ENCODE measurements around the gene KRTAP10-12. TPM values are rescaled to one million over a fixed set of nuclear protein-coding genes. Genes with fewer than 3 reads are reported as not detected.

KRTAP10-12 gene
- total RNA-seq, 3 donors from 2014 or later (not counting 1 experiment from before 2014, with no cell fraction given), result not detected

DNA sequence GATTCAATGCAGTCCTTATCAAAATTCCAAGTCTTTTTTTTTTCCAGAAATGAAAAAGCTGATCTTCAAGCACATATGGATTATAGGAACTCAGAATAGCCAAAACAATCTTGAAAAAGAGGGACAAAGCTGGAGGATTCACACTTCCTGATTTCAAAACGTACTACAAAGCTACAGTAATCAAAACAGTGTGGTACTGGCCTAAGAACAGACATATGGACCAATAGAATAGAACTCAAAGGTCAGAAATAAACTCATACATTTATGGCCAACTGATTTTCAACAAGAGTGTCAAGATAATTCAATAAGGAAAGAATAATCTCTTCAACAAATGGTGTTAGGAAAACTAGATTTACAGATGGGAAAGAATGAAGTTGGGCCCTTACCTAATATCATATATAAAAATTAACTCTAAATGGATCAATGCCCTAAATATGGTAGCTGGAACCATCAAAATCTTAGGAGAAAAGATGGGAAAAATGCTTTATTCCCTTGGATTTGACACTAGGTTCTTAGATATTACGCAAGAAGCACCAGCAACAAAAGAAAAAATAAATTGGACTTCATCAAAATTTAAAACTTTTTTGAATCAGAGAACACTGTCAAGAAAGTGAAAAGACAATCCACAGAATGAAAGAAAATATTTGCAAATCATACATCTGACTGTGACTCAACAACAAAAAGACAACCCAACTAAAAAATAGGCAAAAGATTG is 4.0 kb upstream of the KRTAP10-12 start:
- Histone ChIP-seq H3K27ac (ENCODE audit: low read length) (no peak overlapping the region), H3K36me3 (ENCODE audit: control insufficient read depth, insufficient read depth, low read length) (no peaks in the 10 kb centered on the region), H3K9me3 (ENCODE audit: control insufficient read depth, insufficient read depth, low read length) (no peaks in the 10 kb centered on the region), H3K4me3 (ENCODE audit: low read length) (no peak overlapping the region), H3K4me1 (ENCODE audit: control insufficient read depth, insufficient read depth, low read length) (no peaks in the 10 kb centered on the region), H3K27me3 (ENCODE audit: control insufficient read depth, insufficient read depth, low read length) (peaks cover 3% of the 10 kb centered on the region)
- H3K36me3 Mint-ChIP-seq, result peaks cover 12% of the 10 kb centered on the region
- H3K27ac Mint-ChIP-seq, result no peak overlapping the region
- DNase-seq (no peak), ATAC-seq (no peak)
- H3K4me1 Mint-ChIP-seq, result peaks cover 0 to 8% of the 10 kb centered on the region in 2 donors
- H3K27me3 Mint-ChIP-seq (ENCODE audit: low read depth in 2 of 2), result peaks cover 36 to 67% of the 10 kb centered on the region in 2 donors
- no peak for TF ChIP-seq CTCF (IDR thresholded peaks at IDR 0.05)
- no peak overlapping the region for H3K4me3 Mint-ChIP-seq
- peaks cover 0 to 6% of the 10 kb centered on the region in 2 donors for H3K9me3 Mint-ChIP-seq
- 67% methylated on average over 2 of the region's 2 CpGs for WGBS (ENCODE audit: insufficient coverage)
- intact Hi-C loops (cut with micrococcal nuclease), result no loop called here

- ATAC-seq (no peak), DNase-seq (peak in 1 of 2 donors; percentile 23)
- Mint-ChIP-seq H3K4me3 (no peak overlapping the region), H3K27me3 (ENCODE audit: low read depth in 2 of 2) (peaks cover 44 to 75% of the 10 kb centered on the region in 2 donors), H3K9me3 (peaks cover 0 to 6% of the 10 kb centered on the region in 2 donors), H3K4me1 (peaks cover 0 to 17% of the 10 kb centered on the region in 2 donors), H3K36me3 (peaks cover 12% of the 10 kb centered on the region), H3K27ac (no peak overlapping the region)
- 67% methylated on average over 11 of the region's 11 CpGs for WGBS (ENCODE audit: insufficient coverage)
- H3K4me1 ChIP-seq (ENCODE audit: control insufficient read depth, insufficient read depth, low read length), result no peaks in the 10 kb centered on the region
- intact Hi-C loops (cut with micrococcal nuclease), result no loop called here
- H3K27me3 ChIP-seq (ENCODE audit: control insufficient read depth, insufficient read depth, low read length), result peaks cover 15% of the 10 kb centered on the region
- H3K4me3 ChIP-seq (ENCODE audit: low read length), result no peak overlapping the region
- H3K9me3 ChIP-seq (ENCODE audit: control insufficient read depth, insufficient read depth, low read length), result no peaks in the 10 kb centered on the region
- TF ChIP-seq CTCF (IDR thresholded peaks at IDR 0.05), result no peak
- no peak overlapping the region for H3K27ac ChIP-seq (ENCODE audit: low read length)
- H3K36me3 ChIP-seq (ENCODE audit: control insufficient read depth, insufficient read depth, low read length), result no peaks in the 10 kb centered on the region
Measured at GRCh38 chr21:44694776-44695175, 2.2 kb upstream of the KRTAP10-12 start.

- no peaks in the 10 kb centered on the region for H3K9me3 ChIP-seq (ENCODE audit: control insufficient read depth, insufficient read depth, low read length)
- H3K27ac ChIP-seq (ENCODE audit: low read length), result no peak overlapping the region
- DNase-seq (no peak), ATAC-seq (no peak)
- no peak overlapping the region for H3K4me3 Mint-ChIP-seq
- H3K27ac Mint-ChIP-seq, result no peak overlapping the region
- no peak overlapping the region for H3K4me3 ChIP-seq (ENCODE audit: low read length)
- H3K27me3 Mint-ChIP-seq (ENCODE audit: low read depth in 2 of 2), result peaks cover 45 to 73% of the 10 kb centered on the region in 2 donors
- peaks cover 15% of the 10 kb centered on the region for H3K27me3 ChIP-seq (ENCODE audit: control insufficient read depth, insufficient read depth, low read length)
- no peaks in the 10 kb centered on the region for H3K36me3 ChIP-seq (ENCODE audit: control insufficient read depth, insufficient read depth, low read length)
- H3K9me3 Mint-ChIP-seq, result peaks cover 0 to 6% of the 10 kb centered on the region in 2 donors
- H3K4me1 ChIP-seq (ENCODE audit: control insufficient read depth, insufficient read depth, low read length), result no peaks in the 10 kb centered on the region
- WGBS (ENCODE audit: insufficient coverage), result 76% methylated on average over 8 of the region's 8 CpGs
- peaks cover 12% of the 10 kb centered on the region for H3K36me3 Mint-ChIP-seq
- intact Hi-C loops (cut with micrococcal nuclease), result no loop called here
- TF ChIP-seq CTCF (IDR thresholded peaks at IDR 0.05), result no peak
- peaks cover 0 to 17% of the 10 kb centered on the region in 2 donors for H3K4me1 Mint-ChIP-seq
Measured at GRCh38 chr21:44695184-44695583, 1.8 kb upstream of the KRTAP10-12 start.
